ENCODE data around the gene EXOG. TPM values are rescaled to one million over a fixed set of nuclear protein-coding genes. Genes with fewer than 3 reads are reported as not detected.

The EXOG gene
- total RNA-seq, 1 donor from 2014 or later, result 16.5 TPM

GRCh38 chr3:38538773-38539353 is 42.7 kb downstream of the EXOG start:
- H3K9me3 Mint-ChIP-seq (ENCODE audit: low read depth), result peaks cover 8% of the 10 kb centered on the region
- H3K27ac Mint-ChIP-seq (ENCODE audit: unreplicated experiment), result no peak overlapping the region
- H3K36me3 Mint-ChIP-seq (ENCODE audit: low read depth), result peaks cover 13% of the 10 kb centered on the region
- H3K4me3 Mint-ChIP-seq (ENCODE audit: unreplicated experiment), result no peak overlapping the region
- peaks cover 4% of the 10 kb centered on the region for H3K4me1 Mint-ChIP-seq (ENCODE audit: low read depth)
- TF ChIP-seq CTCF (IDR thresholded peaks at IDR 0.05), result no peak
- DNase-seq (ENCODE audit: low spot score), result no peak
- no peaks in the 10 kb centered on the region for H3K27me3 Mint-ChIP-seq (ENCODE audit: low read depth)

- Mint-ChIP-seq H3K4me3 (ENCODE audit: unreplicated experiment) (no peak overlapping the region), H3K9me3 (ENCODE audit: low read depth) (no peaks in the 10 kb centered on the region)
These were observed 45.7 kb downstream of the EXOG start for GRCh38 chr3:38541806-38542205.

GRCh38 chr3:38542401-38543298 is 46.5 kb downstream of the EXOG start:
- no peak overlapping the region for H3K27ac Mint-ChIP-seq (ENCODE audit: unreplicated experiment)
- H3K4me3 Mint-ChIP-seq (ENCODE audit: unreplicated experiment), result no peak overlapping the region
- H3K4me1 Mint-ChIP-seq (ENCODE audit: low read depth), result peaks cover 4% of the 10 kb centered on the region
- no peaks in the 10 kb centered on the region for H3K36me3 Mint-ChIP-seq (ENCODE audit: low read depth)
- no peak for DNase-seq (ENCODE audit: low spot score)
- H3K27me3 Mint-ChIP-seq (ENCODE audit: low read depth), result peaks cover 10% of the 10 kb centered on the region
- no peaks in the 10 kb centered on the region for H3K9me3 Mint-ChIP-seq (ENCODE audit: low read depth)
- no peak for TF ChIP-seq CTCF (IDR thresholded peaks at IDR 0.05)

More at GRCh38 chr3:38541806-38542205, 45.7 kb downstream of the EXOG start:
- DNase-seq (ENCODE audit: low spot score), result no peak
- TF ChIP-seq CTCF (IDR thresholded peaks at IDR 0.05), result no peak
- peaks cover 4% of the 10 kb centered on the region for H3K4me1 Mint-ChIP-seq (ENCODE audit: low read depth)
- peaks cover 9% of the 10 kb centered on the region for H3K27me3 Mint-ChIP-seq (ENCODE audit: low read depth)
- no peak overlapping the region for H3K27ac Mint-ChIP-seq (ENCODE audit: unreplicated experiment)
- no peaks in the 10 kb centered on the region for H3K36me3 Mint-ChIP-seq (ENCODE audit: low read depth)

GRCh38 chr3:38543586-38543985 is 47.4 kb downstream of the EXOG start:
- Mint-ChIP-seq H3K9me3 (ENCODE audit: low read depth) (no peaks in the 10 kb centered on the region), H3K27me3 (ENCODE audit: low read depth) (peaks cover 11% of the 10 kb centered on the region), H3K4me1 (ENCODE audit: low read depth) (peaks cover 9% of the 10 kb centered on the region), H3K4me3 (ENCODE audit: unreplicated experiment) (no peak overlapping the region), H3K36me3 (ENCODE audit: low read depth) (no peaks in the 10 kb centered on the region), H3K27ac (ENCODE audit: unreplicated experiment) (no peak overlapping the region)
- TF ChIP-seq CTCF (IDR thresholded peaks at IDR 0.05), result no peak
- no peak for DNase-seq (ENCODE audit: low spot score)

GRCh38 chr3:38544926-38545325 is 48.8 kb downstream of the EXOG start:
- Mint-ChIP-seq H3K4me3 (ENCODE audit: unreplicated experiment) (no peak overlapping the region), H3K27me3 (ENCODE audit: low read depth) (peaks cover 11% of the 10 kb centered on the region), H3K9me3 (ENCODE audit: low read depth) (no peaks in the 10 kb centered on the region), H3K4me1 (ENCODE audit: low read depth) (peaks cover 9% of the 10 kb centered on the region), H3K27ac (ENCODE audit: unreplicated experiment) (no peak overlapping the region), H3K36me3 (ENCODE audit: low read depth) (no peaks in the 10 kb centered on the region)
- DNase-seq (ENCODE audit: low spot score), result no peak
- no peak for TF ChIP-seq CTCF (IDR thresholded peaks at IDR 0.05)

Data from chondrocyte (in vitro differentiated cells).